A549 (cell line): ENCODE measurements around the gene DEAF1. TPM values are rescaled to one million over a fixed set of nuclear protein-coding genes. Genes with fewer than 3 reads are reported as not detected.

Source experiments
- ATAC-seq, 2 experiments: fragments of 200-7000 bp in 1 of 2; fragments of >200 bp in 1 of 2; cut with Nextera tagmentation in 1 of 2; cut with Tn5 transposase in 1 of 2; 3 replicates each; pipeline versions ENCODE4 v1.8.0 to v1.9.1; 2018 to 2020; ENCODE audit warnings: mild to moderate bottlenecking in 1 of 2, moderate library complexity in 1 of 2
- CTCF ChIA-PET: fragments of 300-600 bp; sonication (Branson Sonifier 250); formaldehyde crosslinking; extraction: SDS; loops from one replicate; lab custom pipeline; 2021; ENCODE audit warnings: antibody characterized with exemption, inconsistent platforms; lab: Yijun Ruan, JAX
- POLR2A ChIA-PET: fragments of 350-600 bp; formaldehyde crosslinking; extraction: SDS; loops from one replicate; lab custom pipeline; 2021; ENCODE audit warnings: antibody characterized with exemption, inconsistent platforms; lab: Yijun Ruan, JAX
- DNase-seq, 2 experiments: peaks; one replicate each; pipeline versions ENCODE4 v3.0.0 to v3.0.0-alpha.2; 2011 to 2016; ENCODE audit warnings: low read depth in 1 of 2, low spot score in 1 of 2
- FAIRE-seq: peaks from 2 replicates; lab custom pipeline; 2011; peaks lifted over from hg19 to GRCh38; lab: Jason Lieb, UNC
- H3K27ac ChIP-seq, 2 experiments: fragments of >200 bp; sonication (Bioruptor Twin); formaldehyde crosslinking; 3 replicates each; pipeline ENCODE4 v1.5.1; 2016 to 2017
- H3K4me1 ChIP-seq: fragments of >200 bp; sonication (Bioruptor Twin); formaldehyde crosslinking; 3 replicates; pipeline ENCODE4 v1.6.1; 2016
- H3K4me2 ChIP-seq: fragments of >200 bp; sonication (Bioruptor Twin); formaldehyde crosslinking; 3 replicates; pipeline ENCODE4 v1.6.1; 2016
- H3K4me3 ChIP-seq: fragments of >200 bp; sonication (Bioruptor Twin); formaldehyde crosslinking; 3 replicates; pipeline ENCODE4 v1.5.1; 2016
- H3K9me3 ChIP-seq: fragments of >200 bp; sonication (Bioruptor Twin); formaldehyde crosslinking; 3 replicates; pipeline ENCODE4 v1.6.1; 2016
- CBX2 ChIP-seq: fragments of 200-600 bp; sonication (generic); IDR thresholded peaks from 2 replicates; pipeline ENCODE4 v1.6.1; 2016; ENCODE audit warnings: low read depth, mild to moderate bottlenecking, borderline replicate concordance
- CBX8 ChIP-seq: fragments of 200-600 bp; sonication (generic); IDR thresholded peaks from 2 replicates; pipeline ENCODE4 v1.6.1; 2016
- CEBPB ChIP-seq, 2 experiments: fragments of >200 bp in 1 of 2; sonication (Bioruptor Twin) in 1 of 2; formaldehyde crosslinking in 1 of 2; IDR thresholded peaks; 2 replicates each; pipeline ENCODE4 v1.6.1; 2012 to 2016
- CHD2 ChIP-seq: fragments of 150-350 bp; IDR thresholded peaks from 2 replicates; pipeline ENCODE4 v1.6.1; 2014; ENCODE audit warnings: low read length; ENCODE audit not compliant: partially characterized antibody
- EHMT2 ChIP-seq: fragments of 200-600 bp; sonication (generic); IDR thresholded peaks from 2 replicates; pipeline ENCODE4 v1.6.1; 2016; ENCODE audit warnings: antibody characterized with exemption, low read depth, mild to moderate bottlenecking, moderate library complexity
- FOSB ChIP-seq: fragments of 250-450 bp; sonication (Bioruptor Pico); IDR thresholded peaks from 2 replicates; pipeline ENCODE4 v1.5.0; 2020; ENCODE audit warnings: mild to moderate bottlenecking, moderate library complexity
- HDAC2 ChIP-seq: fragments of 200-600 bp; sonication (generic); IDR thresholded peaks from 2 replicates; pipeline ENCODE4 v1.6.1; 2016
- HOXA7 ChIP-seq: fragments of 250-450 bp; sonication (Bioruptor Pico); IDR thresholded peaks from 2 replicates; pipeline ENCODE4 v1.5.0; 2020; ENCODE audit warnings: mild to moderate bottlenecking, moderate library complexity
- HOXB13 ChIP-seq: fragments of 250-450 bp; sonication (Bioruptor Pico); IDR thresholded peaks from 2 replicates; pipeline ENCODE4 v1.5.0; 2020; ENCODE audit warnings: low read depth, mild to moderate bottlenecking, moderate library complexity
- KDM1A ChIP-seq: fragments of 200-600 bp; sonication (generic); IDR thresholded peaks from 2 replicates; pipeline ENCODE4 v1.6.1; 2016; ENCODE audit warnings: low read depth, mild to moderate bottlenecking
- KDM5A ChIP-seq: fragments of 200-600 bp; sonication (generic); IDR thresholded peaks from 2 replicates; pipeline ENCODE4 v1.6.1; 2016; ENCODE audit warnings: antibody characterized with exemption, mild to moderate bottlenecking
- MAFK ChIP-seq: fragments of 450-650 bp; IDR thresholded peaks from 2 replicates; pipeline ENCODE4 v1.6.1; 2014; ENCODE audit not compliant: partially characterized antibody
- MYC ChIP-seq: IDR thresholded peaks from 2 replicates; pipeline ENCODE4 v1.6.1; 2012; ENCODE audit warnings: mild to moderate bottlenecking, inconsistent platforms, low read length, improper control_type of control experiment, borderline replicate concordance
- NPAS2 ChIP-seq: fragments of 250-450 bp; sonication (Bioruptor Pico); IDR thresholded peaks from 2 replicates; pipeline ENCODE4 v1.8.0; 2022; ENCODE audit warnings: mild to moderate bottlenecking, moderate library complexity, borderline replicate concordance
- POLR2A ChIP-seq: IDR thresholded peaks from 2 replicates; pipeline ENCODE4 v1.6.1; 2012; ENCODE audit warnings: mild to moderate bottlenecking, low read length
- POLR2AphosphoS2 ChIP-seq: conservative IDR thresholded peaks from 2 replicates; pipeline ENCODE4 v1.6.1; 2012; ENCODE audit warnings: low read length, improper control_type of control experiment, inconsistent platforms
- RAD21 ChIP-seq, 2 experiments: fragments of >200 bp in 1 of 2; sonication (Bioruptor Twin) in 1 of 2; formaldehyde crosslinking in 1 of 2; IDR thresholded peaks in 1 of 2; conservative IDR thresholded peaks in 1 of 2; 2 replicates in 1 of 2; 3 replicates in 1 of 2; pipeline ENCODE4 v1.6.1; 2012 to 2018; ENCODE audit warnings: inconsistent platforms in 1 of 2
- RNF2 ChIP-seq: fragments of 200-600 bp; sonication (generic); IDR thresholded peaks from 2 replicates; pipeline ENCODE4 v1.6.1; 2016; ENCODE audit warnings: low read depth, mild to moderate bottlenecking, antibody characterized with exemption, moderate library complexity, borderline replicate concordance
- SREBF2 ChIP-seq: fragments of 450-650 bp; IDR thresholded peaks from 2 replicates; pipeline ENCODE4 v1.6.1; 2014; ENCODE audit warnings: mild to moderate bottlenecking, moderate library complexity
- TP53 ChIP-seq: fragments of 250-450 bp; sonication (Bioruptor Pico); IDR thresholded peaks from 2 replicates; pipeline ENCODE4 v1.5.0; 2021; ENCODE audit warnings: mild to moderate bottlenecking, moderate library complexity
- ZSCAN20 ChIP-seq: fragments of 250-450 bp; sonication (Bioruptor Pico); IDR thresholded peaks from 2 replicates; pipeline ENCODE4 v1.8.0; 2022; ENCODE audit warnings: mild to moderate bottlenecking, moderate library complexity
- WGBS: methylation state at CpG from one replicate; pipeline ENCODE4 v1.1.6; 2017; ENCODE audit errors: missing lambda C conversion rate; 5-methylcytosine and 5-hydroxymethylcytosine counted together
- polyA plus RNA-seq, 4 experiments: library from polyadenylated mRNA; depleted of rRNA in 3 of 4; stranded (reverse); fragments of >200 nt; fragmentation: RNase III in 1 of 4; extraction: RNeasy Plus Mini Kit Qiagen cat#74134 plus additional on column Dnase treatment in 1 of 4; gene quantifications; 2 replicates in 3 of 4; 3 replicates in 1 of 4; pipeline ENCODE4 v1.2.3, GENCODE V29; 2011 to 2017
- TF ChIP-seq, protein P1 (sequence below): IDR thresholded peaks from 2 replicates; pipeline ENCODE4 v1.6.1; 2012
- TF ChIP-seq, protein P2 (sequence below): IDR thresholded peaks from 2 replicates; pipeline ENCODE4 v1.6.1; 2012; ENCODE audit warnings: low read depth, borderline replicate concordance
- TF ChIP-seq, protein P3 (sequence below): fragments of 250-450 bp; sonication (Bioruptor Pico); IDR thresholded peaks from 2 replicates; pipeline ENCODE4 v1.5.0; 2020; ENCODE audit warnings: low read depth, mild to moderate bottlenecking, moderate library complexity
- TF ChIP-seq, protein P4 (sequence below): fragments of >200 bp; sonication (Bioruptor Twin); formaldehyde crosslinking; IDR thresholded peaks from 2 replicates; pipeline ENCODE4 v1.6.1; 2016
- TF ChIP-seq, protein P5 (sequence below): fragments of 250-450 bp; sonication (Bioruptor Pico); IDR thresholded peaks from 2 replicates; pipeline ENCODE4 v1.5.0; 2021; ENCODE audit warnings: mild to moderate bottlenecking, moderate library complexity, borderline replicate concordance
- TF ChIP-seq, protein P6 (sequence below): fragments of 150-350 bp; IDR thresholded peaks from 2 replicates; pipeline ENCODE4 v1.6.1; 2014; ENCODE audit warnings: low read depth, mild to moderate bottlenecking, low read length

Gene DEAF1
- polyA plus RNA-seq, 2 of the 4 experiments (the other 2 are of a cell fraction), result 16.0 to 24.0 TPM

DNA sequence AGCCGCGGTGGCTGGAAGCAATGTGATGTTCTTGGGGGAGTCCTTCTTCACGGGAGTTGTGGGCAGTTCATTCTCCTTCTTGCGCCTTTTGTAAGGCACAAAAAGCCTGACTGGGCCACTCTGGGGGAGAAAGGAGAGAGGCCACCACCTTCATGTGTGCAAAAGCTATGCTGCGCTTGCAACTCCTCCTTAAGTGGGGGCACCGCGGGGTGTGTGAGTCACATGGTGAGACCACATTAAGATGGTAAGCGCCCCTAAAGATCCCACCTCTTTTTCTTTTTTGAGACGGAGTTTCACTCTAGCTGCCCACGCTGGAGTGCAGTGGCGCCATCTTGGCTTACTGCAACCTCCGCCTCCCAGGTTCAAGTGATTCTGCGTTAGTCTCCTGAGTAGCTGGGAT is 14.1 kb downstream of the DEAF1 start:
- H3K4me2 ChIP-seq, result no peak overlapping the region
- TF ChIP-seq, protein P1, sequence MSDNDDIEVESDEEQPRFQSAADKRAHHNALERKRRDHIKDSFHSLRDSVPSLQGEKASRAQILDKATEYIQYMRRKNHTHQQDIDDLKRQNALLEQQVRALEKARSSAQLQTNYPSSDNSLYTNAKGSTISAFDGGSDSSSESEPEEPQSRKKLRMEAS, result no peak
- TF ChIP-seq KDM1A (no peak), KDM5A (no peak), POLR2AphosphoS2 (no peak), HOXB13 (CRISPR knock-in tag) (no peak), HOXA7 (CRISPR knock-in tag) (no peak), RAD21 (conservative IDR thresholded peaks at IDR 0.05 in 1 of 2, IDR thresholded peaks at IDR 0.05 in 1 of 2) (no peak), NPAS2 (CRISPR knock-in tag) (no peak), CEBPB (IDR thresholded peaks at IDR 0.05) (no peak), CHD2 (no peak), CBX8 (no peak), ZSCAN20 (CRISPR knock-in tag) (no peak), EHMT2 (no peak), POLR2A (no peak), MYC (no peak), FOSB (CRISPR knock-in tag) (no peak)
- TF ChIP-seq, protein P2, sequence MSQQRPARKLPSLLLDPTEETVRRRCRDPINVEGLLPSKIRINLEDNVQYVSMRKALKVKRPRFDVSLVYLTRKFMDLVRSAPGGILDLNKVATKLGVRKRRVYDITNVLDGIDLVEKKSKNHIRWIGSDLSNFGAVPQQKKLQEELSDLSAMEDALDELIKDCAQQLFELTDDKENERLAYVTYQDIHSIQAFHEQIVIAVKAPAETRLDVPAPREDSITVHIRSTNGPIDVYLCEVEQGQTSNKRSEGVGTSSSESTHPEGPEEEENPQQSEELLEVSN, result no peak
- TF ChIP-seq, protein P3, sequence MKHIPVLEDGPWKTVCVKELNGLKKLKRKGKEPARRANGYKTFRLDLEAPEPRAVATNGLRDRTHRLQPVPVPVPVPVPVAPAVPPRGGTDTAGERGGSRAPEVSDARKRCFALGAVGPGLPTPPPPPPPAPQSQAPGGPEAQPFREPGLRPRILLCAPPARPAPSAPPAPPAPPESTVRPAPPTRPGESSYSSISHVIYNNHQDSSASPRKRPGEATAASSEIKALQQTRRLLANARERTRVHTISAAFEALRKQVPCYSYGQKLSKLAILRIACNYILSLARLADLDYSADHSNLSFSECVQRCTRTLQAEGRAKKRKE (CRISPR knock-in tag), result no peak
- TF ChIP-seq, protein P4, sequence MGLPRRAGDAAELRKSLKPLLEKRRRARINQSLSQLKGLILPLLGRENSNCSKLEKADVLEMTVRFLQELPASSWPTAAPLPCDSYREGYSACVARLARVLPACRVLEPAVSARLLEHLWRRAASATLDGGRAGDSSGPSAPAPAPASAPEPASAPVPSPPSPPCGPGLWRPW, result no peak
- TF ChIP-seq, protein P5, sequence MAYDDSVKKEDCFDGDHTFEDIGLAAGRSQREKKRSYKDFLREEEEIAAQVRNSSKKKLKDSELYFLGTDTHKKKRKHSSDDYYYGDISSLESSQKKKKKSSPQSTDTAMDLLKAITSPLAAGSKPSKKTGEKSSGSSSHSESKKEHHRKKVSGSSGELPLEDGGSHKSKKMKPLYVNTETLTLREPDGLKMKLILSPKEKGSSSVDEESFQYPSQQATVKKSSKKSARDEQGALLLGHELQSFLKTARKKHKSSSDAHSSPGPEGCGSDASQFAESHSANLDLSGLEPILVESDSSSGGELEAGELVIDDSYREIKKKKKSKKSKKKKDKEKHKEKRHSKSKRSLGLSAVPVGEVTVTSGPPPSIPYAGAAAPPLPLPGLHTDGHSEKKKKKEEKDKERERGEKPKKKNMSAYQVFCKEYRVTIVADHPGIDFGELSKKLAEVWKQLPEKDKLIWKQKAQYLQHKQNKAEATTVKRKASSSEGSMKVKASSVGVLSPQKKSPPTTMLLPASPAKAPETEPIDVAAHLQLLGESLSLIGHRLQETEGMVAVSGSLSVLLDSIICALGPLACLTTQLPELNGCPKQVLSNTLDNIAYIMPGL, result no peak
- TF ChIP-seq, all 56 proteins: peak for 0
- Histone ChIP-seq H3K4me1 (no peaks in the 10 kb centered on the region), H3K4me3 (no peak overlapping the region), H3K9me3 (no peaks in the 10 kb centered on the region), H3K27ac (no peak overlapping the region)
- WGBS, result 91% methylated on average over 13 of the region's 13 CpGs
- no peak for ATAC-seq
- CTCF ChIA-PET, result interaction anchor here (0.7 to 6.1 kb wide), 7 partner anchors 14 to 85 kb away, joined by 3 to 30 read pairs (median 8); partner anchors contain the start of genes DEAF1 and TMEM80
- POLR2A ChIA-PET, result no interaction called here
- no peak for FAIRE-seq
- DNase-seq, result no peak

DNA sequence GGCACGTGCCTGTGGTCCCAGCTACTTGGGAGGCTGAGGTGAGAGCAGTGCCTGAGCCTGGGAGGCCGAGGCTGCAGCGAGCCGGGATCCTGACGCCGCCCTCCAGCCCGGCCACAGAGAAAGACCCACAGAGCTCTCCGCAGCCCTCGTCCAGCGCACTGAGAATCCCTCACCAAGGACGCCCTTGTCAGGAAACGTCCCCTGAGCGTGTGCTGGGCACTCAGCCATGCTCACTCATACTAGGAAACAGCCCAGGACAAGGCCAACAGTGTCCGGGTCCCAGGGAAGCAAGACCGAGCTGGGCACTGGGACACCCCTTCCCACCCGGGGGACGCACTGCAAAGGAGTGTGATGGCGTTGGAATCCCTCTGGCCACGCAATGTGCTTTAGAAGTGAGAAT is 14.5 kb downstream of the DEAF1 start:
- DNase-seq, result no peak
- FAIRE-seq, result no peak
- no peaks in the 10 kb centered on the region for H3K4me1 ChIP-seq
- ChIA-PET POLR2A (no interaction called here), CTCF (interaction anchor here (0.7 to 6.1 kb wide), 8 partner anchors 8 to 67 kb away, joined by 3 to 30 read pairs (median 6); partner anchors contain the start of genes DEAF1, TALDO1 and TMEM80)
- H3K4me3 ChIP-seq, result no peak overlapping the region
- 95% methylated on average over 16 of the region's 19 CpGs for WGBS
- no peaks in the 10 kb centered on the region for H3K9me3 ChIP-seq
- TF ChIP-seq CBX2 (no peak), KDM5A (no peak), RNF2 (no peak), FOSB (CRISPR knock-in tag) (no peak), TP53 (CRISPR knock-in tag) (no peak), HDAC2 (no peak), MAFK (no peak), SREBF2 (no peak)
- TF ChIP-seq, protein P1, result no peak
- TF ChIP-seq, protein P5, result no peak
- TF ChIP-seq, protein P6, sequence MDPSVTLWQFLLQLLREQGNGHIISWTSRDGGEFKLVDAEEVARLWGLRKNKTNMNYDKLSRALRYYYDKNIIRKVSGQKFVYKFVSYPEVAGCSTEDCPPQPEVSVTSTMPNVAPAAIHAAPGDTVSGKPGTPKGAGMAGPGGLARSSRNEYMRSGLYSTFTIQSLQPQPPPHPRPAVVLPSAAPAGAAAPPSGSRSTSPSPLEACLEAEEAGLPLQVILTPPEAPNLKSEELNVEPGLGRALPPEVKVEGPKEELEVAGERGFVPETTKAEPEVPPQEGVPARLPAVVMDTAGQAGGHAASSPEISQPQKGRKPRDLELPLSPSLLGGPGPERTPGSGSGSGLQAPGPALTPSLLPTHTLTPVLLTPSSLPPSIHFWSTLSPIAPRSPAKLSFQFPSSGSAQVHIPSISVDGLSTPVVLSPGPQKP, result no peak
- TF ChIP-seq, protein P2, result no peak
- ATAC-seq, result peak in 1 of 2 experiments; percentile 19; a peak in 1 of 6 replicates
- no peak overlapping the region for H3K27ac ChIP-seq
- H3K4me2 ChIP-seq, result no peak overlapping the region
